HFF-Myc (cell line): ENCODE results near the gene PPP1R3G.
A peak's percentile ranks its signal among the peaks of the same experiment; 100 is the strongest.

Source experiments
- DNase-seq: peaks from one replicate; pipeline ENCODE4 v3.0.0-alpha.2; 2011; ENCODE audit warnings: low read depth; ENCODE audit errors: extremely low read depth
- H3K4me3 ChIP-seq: replicated peaks from 2 replicates; pipeline ENCODE4 v1.5.1; 2011; ENCODE audit warnings: low read depth, mild to moderate bottlenecking, control low read depth, low read length
- TF ChIP-seq, protein P1 (sequence below): IDR thresholded peaks from 2 replicates; pipeline ENCODE4 v1.5.1; 2012; ENCODE audit warnings: mild to moderate bottlenecking, low read depth, low read length, control low read depth; ENCODE audit errors: missing control alignments

PPP1R3G gene

DNA sequence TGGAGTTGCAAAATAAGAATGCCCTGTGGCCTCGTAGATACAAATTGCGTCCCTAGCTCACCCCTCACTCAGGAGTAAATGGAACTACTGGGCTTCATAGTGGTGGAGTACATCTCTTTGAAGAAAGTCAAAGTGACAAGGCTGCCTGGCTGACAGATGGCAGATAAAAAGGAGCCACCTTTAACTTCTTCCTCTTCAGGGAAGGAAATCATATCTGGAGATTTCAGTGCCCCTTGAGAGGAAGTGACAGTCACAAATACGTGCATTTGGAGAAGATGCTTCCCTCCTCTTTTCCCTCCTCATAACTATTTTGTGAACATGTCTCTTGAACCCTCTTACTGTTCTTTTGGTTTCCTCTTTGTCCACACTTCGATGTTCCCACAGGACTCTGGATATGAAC lies 43.2 kb downstream of the PPP1R3G start:
- TF ChIP-seq, protein P1, sequence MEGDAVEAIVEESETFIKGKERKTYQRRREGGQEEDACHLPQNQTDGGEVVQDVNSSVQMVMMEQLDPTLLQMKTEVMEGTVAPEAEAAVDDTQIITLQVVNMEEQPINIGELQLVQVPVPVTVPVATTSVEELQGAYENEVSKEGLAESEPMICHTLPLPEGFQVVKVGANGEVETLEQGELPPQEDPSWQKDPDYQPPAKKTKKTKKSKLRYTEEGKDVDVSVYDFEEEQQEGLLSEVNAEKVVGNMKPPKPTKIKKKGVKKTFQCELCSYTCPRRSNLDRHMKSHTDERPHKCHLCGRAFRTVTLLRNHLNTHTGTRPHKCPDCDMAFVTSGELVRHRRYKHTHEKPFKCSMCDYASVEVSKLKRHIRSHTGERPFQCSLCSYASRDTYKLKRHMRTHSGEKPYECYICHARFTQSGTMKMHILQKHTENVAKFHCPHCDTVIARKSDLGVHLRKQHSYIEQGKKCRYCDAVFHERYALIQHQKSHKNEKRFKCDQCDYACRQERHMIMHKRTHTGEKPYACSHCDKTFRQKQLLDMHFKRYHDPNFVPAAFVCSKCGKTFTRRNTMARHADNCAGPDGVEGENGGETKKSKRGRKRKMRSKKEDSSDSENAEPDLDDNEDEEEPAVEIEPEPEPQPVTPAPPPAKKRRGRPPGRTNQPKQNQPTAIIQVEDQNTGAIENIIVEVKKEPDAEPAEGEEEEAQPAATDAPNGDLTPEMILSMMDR, result no peak
- DNase-seq, result no peak

GRCh38 chr6:5130135-5130866 lies 45.2 kb downstream of the PPP1R3G start:
- H3K4me3 ChIP-seq, result no peak overlapping the region
- DNase-seq, result no peak
- TF ChIP-seq, protein P1, result no peak

More for the DNA sequence above, 43.2 kb downstream of the PPP1R3G start:
- no peak overlapping the region for H3K4me3 ChIP-seq

GRCh38 chr6:5132731-5133130 lies 47.6 kb downstream of the PPP1R3G start:
- DNase-seq, result no peak
- TF ChIP-seq, protein P1, result no peak
- H3K4me3 ChIP-seq, result no peak overlapping the region

DNA sequence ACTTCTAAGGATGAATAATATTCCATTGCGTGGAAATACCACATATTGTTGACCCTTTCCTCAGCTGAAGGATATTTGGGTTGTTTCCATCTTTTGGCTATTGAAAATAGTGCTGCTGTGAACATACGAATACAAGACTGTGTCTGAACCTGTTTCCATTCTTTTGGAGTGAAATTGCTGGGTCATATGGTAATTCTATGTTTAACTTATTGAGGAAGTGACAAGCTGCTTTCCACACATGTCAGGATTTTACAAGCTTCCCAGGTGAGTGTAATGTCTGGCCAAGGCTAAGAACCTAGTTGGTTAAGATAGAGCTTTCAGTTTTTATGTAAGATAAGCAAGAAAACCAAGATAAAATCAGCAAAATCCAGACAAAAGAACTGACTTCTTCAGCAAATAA lies 48.8 kb downstream of the PPP1R3G start:
- H3K4me3 ChIP-seq, result no peak overlapping the region
- DNase-seq, result no peak
- TF ChIP-seq, protein P1, result no peak

DNA sequence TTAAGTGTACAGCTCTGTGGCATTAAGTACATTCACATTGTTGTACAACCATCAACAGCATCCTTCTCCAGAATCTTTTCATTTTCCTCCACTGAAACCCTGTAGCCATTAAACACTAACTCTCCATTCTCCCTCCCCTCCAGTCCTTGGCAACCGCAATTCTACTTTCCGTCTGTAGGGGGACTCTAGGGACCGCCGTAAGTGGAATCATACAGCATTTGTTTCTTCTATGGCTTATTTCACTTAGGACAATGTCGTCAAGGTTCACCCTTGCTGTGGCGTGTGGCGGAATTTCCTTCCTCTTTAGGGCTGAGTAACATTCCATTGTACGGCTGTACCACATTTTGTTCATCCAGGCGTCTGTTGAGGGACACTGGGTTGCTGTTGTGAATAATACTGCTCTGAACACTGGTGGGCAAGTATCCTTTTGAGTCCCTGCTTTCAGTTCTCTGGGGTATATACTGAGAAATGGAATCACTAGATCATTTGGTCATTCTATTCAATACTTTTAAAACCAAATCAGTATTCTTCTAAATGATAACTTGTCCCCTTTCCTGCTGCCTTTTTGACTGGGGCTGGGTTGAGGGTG lies 50.7 kb downstream of the PPP1R3G start:
- TF ChIP-seq, protein P1, result peak; percentile 79
- H3K4me3 ChIP-seq, result no peak overlapping the region
- no peak for DNase-seq

GRCh38 chr6:5136851-5137250 lies 51.7 kb downstream of the PPP1R3G start:
- TF ChIP-seq, protein P1, result no peak
- no peak for DNase-seq
- no peak overlapping the region for H3K4me3 ChIP-seq
